Measurements from ENCODE around the gene SH3RF3.
"Not testable (repeated sequence)": the region's sequence is repeated elsewhere in the genome, so short reads cannot be mapped to it uniquely, and the experiment has no call there.

The SH3RF3 gene

DNA sequence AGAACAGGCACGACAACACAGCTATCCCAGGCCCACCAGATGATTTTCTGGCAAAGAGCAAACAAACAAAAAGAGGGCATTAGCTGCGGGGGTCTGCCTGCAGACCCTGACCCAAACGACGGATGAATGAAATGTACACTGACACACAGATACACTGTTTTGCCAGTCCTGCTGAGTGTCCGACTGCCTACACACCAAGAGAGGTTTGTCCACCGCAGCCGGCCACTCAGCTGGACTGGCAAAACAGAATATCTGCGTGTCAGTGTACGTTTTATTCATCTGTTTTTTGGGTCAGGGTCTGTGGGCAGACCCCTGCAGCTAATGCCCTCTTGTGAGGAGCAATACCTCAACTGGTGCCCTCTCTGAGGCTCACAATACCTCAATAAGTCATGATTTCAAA is 10.7 kb upstream of the SH3RF3 start:
- no peak for DNase-seq

DNA sequence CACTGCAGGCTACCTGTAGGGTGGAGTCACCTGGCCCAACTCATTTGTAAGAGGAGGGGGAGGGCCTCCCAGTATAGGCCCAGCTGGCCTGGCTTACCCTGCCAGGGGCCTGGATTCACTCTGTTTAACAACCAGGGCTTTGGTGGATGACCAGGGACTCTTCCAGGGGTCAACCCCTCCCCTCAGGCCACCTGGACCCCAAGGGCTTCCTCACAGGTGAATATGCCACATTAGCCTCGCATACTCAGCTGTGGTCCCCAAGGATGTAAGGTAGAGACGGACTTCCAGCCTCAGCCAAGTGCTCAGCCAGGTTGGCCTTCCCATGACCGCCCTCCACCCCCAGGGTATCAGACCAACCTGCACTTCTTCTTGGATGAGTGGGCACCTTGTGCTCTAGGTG is 8.8 kb upstream of the SH3RF3 start:
- DNase-seq = no peak

DNA sequence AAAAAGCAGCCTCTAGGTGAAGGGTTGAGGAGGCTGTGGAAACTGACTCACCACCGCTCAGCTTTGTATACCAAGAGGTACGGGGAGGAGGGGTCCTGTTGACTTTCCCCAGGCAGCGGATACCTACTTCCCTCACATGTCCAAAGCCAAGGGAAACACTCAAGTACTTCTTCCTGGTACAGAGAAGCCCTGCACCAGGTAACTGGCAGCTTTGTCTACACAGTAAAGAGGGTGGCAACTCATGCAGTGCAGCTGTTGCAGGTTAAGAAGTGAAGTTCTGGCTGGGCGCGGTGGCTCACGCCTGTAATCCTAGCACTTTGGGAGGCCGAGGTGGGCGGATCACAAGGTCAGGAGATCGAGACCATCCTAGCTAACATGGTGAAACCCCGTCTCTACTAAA is 8.3 kb upstream of the SH3RF3 start:
- not testable (repeated sequence) for DNase-seq

DNA sequence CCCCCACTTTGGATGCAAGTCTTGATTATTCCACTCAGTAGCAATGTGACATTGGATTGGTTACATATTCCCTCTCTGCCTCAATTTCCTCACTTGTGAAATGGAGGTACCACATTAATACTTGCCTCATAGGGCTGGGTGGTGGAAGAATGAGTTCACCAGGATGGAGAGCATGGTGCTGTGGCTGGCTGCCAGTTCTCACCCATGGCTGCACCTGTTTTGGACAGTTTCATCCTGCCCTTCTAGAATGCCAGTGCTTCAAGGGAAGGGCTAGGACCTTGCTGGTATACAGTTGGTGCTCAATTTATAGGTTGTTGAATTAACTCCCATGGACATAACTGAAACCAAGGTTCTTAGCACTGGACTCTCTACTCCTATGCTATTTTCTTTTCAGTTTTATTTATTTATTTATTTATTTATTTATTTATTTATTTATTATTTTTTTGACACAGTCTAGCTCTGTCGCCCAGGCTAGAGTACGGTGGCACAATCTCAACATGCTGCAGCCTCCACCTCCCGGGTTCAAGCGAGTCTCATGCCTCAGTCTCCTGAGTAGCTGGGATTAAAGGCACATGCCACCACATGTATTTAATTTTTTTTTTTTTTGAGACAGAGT is 5.3 kb upstream of the SH3RF3 start:
- DNase-seq = no peak

DNA sequence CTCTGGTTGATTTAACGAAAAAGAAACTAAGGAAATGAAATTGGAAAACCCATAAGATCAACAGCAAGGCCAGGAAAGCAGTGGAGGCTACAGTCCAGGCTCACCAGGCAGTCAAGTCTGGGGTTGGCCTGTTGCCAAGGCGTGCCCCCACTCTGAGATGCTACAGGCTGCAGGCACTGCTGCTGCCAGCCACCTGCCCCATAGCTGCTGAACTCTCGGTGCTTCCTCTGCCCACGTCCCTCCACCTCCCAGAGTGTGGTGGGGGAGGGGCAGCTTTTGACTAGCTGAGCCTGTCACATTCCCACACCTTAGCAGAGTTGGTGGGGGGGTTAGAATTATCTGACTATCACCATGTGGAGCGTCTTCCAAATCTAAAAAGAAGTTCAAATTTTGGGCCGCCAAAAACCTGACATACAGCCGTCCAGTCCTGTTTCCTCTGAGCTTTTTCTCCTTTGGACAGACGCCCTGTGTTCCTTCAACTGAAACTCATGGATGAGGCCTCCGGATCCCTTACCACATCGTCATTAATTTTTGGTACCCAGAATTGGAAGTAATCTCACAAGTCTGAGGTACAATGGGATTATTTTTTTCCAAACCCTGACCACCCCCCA is 3.9 kb upstream of the SH3RF3 start:
- no peak for DNase-seq

DNA sequence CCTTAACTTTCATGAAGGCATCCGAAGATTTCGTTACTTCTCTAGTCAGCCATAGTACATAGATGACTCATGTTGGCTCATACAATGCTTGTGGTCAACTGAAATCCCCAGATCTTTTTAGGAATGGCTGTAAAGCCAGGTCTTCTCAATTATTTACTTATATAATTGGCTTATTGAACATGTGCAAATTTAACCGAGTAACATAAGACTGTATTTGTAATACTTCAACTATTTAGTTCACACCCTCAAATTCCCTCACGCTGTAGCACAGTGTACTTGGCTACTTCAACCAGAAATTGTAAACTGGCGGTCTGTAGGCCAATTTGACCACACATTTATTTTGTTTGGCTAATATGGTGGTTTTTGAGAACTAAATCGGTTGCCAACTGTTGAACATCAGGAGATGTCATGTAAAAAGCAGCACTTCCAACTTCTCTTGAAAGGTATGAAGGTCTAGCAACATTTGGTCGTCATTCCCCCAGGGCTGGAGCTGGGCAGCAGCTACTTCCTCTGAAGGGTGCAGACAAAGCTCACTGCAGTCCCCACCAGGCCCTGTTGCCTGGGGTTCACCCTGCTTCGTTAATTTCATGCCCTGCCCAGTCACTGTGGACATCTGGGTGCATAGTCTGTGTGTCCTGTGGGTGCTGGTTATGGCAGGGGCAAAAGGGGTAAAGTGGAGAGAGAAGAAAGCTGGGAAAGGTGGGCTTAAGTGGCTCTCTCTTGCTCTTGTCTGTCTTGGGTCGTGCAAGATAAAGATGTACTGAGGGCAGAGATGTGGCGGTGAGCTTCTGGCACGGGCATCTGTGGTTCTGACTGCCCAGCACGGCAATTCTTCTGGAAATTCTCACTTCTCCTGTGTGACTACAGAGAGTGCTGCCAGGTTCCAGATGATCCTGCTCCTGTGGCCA is 3.2 kb upstream of the SH3RF3 start:
- peak in 1 of 2 experiments; percentile 18 for DNase-seq

DNA sequence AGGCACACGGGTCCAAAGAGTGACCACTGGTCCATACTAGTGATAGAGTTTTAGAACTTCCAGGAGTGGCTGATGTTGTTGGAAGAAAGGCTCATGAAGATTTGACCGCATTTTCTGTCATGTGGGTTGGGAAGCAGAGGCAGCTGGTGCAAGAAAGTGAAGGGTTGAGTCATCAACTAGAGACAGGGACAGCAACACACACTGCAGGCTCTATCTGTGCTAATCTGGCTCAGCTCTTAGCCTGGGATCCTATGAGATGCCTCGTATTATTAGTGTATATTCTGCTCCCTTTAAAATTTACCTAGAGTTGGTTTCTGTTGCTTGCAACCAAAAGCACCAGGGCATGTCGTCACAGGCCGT is 2.5 kb upstream of the SH3RF3 start:
- peak in 1 of 2 experiments; percentile 9 for DNase-seq

DNA sequence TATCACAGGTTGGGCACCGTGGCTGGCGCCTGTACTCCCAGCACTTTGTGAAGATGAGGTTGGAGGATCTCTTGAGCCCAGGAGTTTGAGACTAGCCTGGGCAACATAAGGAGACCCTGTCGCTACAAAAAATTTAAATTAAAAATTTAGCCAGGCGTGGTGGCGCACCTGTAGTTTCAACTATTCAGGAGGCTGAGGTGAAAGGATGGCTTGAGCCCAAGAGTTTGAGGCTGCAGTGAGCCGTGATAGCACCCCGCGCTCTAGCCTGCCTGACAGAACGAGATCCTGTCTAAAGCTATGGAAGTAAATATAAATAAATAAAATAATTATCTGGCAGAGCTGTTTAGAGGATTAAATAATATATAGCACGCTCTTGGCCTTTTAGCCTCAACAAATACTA is 1.4 kb upstream of the SH3RF3 start:
- DNase-seq = no peak

DNA sequence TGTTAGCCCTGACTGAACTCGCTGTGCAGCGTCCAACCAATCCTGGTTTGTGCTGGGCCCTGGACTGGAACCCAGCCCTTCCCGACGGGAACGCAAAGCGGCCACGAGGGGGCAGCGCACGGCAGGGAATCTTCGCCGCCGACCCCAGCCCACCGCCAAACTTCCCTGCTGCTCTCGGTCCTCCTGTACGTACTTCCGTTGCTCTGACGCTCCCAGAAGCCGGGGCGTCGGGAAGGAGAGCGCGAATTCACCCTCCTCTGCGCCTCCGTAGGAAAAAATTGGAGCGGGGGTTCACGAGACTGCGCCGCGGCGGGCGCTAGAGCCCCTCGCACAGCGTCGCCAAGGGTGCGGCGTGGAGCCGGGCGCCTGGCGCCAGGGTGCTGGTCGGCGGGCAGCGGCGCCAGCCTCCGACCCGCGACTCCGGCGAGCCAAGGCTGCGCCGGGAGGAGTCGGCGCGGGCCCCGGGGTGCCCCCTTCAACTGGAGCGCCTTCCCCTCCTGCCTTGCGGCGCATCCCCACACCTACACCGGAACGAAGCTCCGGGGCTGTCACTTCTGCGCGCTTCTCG is 873 bp upstream of the SH3RF3 start:
- peak; percentile 45 to 83 for DNase-seq

DNA sequence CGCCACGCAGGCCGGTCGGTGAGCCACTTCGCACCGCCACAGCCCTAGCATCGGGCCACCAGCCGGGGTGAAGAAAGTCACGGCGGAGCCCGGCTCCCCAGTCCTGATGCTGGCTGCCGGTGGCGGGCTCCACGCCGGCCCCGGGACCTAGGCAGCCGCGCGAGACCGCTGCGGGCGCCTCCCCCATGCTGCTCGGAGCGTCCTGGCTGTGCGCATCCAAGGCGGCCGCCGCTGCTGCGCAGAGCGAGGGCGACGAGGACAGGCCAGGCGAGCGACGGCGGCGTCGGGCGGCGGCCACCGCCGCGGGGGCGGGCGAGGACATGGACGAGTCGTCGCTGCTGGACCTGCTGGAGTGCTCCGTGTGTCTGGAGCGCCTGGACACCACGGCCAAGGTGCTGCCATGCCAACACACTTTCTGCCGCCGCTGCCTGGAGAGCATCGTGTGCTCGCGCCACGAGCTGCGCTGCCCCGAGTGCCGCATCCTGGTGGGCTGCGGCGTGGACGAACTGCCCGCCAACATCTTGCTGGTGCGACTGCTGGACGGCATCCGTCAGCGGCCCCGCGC is 433 bp downstream of the SH3RF3 start:
- peak in 1 of 2 experiments; percentile 12 for DNase-seq

DNA sequence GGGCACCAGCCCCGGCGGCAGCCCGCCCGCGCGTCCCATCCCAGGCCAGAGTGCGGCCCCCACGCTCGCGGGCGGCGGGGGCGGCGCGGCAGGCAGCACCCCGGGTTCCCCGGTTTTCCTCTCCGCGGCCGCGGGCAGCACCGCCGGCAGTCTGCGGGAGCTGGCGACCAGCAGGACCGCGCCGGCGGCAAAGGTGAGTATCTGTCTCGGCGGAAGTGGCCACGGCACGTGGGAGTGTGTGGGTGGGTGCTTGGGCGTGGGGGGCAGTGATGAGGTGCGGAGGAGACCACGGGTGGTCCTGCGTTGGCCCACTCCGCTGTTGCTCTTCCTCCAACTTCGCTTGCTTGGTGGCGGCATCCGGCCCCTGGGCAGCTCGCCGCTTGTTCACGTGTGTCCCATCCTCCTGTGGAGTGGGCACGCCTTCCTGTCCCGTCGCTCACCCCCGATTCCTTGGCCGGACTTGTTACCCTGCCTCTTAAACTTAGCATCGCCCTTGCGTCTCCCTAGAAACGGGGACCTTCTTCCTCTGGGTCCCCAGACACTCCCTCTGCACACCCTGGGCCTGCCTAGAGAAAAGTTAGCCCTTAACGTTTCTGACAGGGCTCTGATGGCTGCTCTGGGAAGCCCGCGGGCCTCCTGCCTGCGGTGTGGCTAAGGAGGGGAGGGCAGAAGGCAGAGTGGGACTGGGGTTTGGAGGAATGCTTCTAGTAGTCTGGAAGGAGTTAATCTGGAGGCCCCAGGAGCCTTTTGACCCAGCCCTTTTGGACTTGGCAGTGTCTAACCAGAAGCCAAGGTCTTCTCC is 1.1 kb downstream of the SH3RF3 start:
- DNase-seq = no peak

DNA sequence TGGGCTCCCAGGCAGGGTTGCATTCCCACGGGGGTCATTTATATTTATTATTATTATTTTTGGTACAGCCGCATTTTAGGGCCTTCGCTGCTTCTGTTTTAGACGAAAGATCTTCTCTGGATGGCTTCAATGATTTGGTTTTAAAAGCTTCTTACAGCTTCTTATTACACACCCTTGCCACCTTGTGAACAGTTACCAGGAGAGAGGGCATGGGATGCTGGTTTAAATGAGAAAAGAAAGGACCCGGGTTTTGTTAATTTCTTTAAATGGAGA is 1.7 kb downstream of the SH3RF3 start:
- no peak for DNase-seq

DNA sequence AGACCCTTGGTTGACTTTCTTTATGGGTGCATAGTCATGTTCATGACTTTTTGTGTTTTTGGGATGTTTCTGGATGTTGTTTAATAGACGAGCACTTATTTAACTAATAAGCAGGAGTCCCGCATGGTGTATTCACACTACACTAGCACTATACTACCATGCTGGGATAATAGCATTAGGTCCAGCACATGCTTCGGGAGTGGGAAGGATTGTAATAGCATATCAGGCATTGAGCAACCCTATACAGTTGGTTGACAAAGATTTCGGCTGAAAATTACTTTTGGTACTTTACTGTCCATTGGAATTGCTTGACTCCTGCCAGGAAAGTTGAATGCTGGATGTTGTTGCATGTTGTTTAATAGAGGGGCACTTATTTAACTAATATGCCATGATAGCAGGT is 2.8 kb downstream of the SH3RF3 start:
- no peak for DNase-seq

DNA sequence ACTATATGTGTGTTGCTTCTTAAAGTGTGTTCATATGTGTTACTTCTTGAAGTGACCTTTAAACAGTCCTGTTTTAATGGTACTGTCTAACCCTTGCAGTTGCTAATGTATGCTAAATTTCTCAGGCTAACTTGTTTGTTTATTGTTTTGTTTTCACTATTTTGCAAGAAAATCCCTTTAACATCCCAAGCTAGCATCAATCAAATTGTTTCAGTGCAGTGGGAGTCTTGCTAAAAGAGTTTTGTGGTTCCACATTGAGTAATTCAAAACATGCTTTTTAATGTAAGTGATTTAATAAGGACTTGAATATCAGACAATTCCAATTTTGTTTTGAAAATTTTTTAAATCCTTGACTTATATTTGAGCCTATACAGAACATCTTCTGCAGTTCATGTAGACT is 3.6 kb downstream of the SH3RF3 start:
- no peak for DNase-seq

DNA sequence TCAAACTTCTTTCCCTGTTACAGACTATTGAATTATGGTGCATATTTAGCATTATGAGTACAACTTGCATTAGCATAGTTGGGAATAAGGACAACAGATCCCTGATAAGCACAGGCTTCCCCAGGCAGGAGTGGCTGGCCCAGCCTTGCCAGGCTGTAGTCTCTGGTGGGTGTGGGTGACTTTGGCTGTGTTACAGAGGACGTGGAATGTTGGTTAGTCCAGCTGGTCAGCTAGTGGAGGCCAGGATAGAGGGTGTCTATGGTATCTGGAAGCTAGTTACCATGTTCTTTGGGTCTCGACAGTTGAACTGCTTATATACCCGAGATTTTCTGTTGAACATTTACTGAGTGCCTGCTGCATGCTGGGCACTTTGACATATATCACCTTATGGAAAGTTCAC is 4.7 kb downstream of the SH3RF3 start:
- DNase-seq = no peak

DNA sequence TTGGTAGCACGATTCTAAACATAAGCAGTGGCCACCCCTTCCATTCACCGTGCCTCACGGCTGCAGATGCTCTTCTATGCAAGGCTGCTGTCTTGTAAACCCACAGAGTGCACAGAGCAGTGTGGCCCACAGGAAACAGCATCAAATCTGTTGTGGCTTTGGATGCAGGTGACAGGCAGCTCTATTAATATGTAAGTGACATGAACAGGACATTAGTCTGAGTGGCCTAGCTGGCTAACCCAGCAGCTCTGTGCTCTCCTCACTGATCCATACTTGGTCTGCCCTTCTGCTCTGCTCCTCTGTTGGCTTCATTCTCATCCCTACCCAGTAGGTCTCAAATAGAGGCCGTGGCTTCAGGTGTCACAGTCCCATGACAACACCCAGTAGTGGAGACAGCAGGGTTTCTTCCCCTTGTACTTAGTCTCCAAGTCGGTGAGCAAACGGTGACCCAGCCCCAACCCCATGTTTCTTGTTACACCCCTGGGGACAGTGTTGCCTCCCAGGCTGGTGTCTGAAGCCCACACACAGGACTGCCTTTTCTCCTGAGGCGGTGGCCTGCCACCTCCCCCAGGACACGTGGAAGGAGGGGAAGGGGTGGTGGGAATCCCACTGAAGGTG is 5.8 kb downstream of the SH3RF3 start:
- DNase-seq = no peak

DNA sequence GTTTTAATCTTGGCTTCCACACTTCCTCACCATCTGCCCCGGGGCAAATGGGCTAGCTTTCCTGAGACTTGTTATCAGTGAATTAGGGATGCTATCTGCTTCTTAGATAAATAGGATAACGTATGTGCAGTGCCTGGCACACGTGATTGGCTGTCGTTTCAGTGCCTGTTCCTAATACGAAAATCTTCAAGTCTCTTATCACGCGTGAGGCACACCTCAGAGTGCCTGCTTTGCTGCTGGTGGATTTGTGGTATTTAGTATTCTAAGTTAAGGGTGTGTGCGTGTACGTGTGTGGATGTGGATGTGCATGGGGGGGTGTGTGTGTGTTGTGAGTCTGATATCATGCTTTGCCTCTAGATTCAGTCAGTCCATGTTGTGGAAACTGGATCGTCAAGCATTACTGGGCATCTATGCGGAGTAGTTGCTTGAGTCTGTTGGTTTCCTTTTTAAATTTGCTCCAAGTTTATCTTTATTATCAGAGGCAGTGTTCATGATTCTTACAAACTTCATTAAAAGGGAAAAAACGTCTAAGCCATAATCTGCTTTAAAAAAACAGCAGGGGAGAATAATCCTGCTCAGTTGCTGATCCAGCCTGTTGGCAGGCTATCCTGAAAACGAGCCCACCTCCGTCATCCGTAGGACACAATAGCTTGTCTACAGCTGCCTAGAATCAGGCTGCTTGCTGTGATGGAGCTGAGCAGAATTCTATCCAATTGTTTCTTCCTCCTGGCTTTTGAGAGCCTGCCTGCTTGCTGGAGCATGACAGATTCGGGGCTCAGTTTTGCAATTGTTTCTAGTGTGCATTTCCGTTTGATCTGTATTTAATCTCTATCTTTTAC is 6.6 kb downstream of the SH3RF3 start:
- DNase-seq = no peak

DNA sequence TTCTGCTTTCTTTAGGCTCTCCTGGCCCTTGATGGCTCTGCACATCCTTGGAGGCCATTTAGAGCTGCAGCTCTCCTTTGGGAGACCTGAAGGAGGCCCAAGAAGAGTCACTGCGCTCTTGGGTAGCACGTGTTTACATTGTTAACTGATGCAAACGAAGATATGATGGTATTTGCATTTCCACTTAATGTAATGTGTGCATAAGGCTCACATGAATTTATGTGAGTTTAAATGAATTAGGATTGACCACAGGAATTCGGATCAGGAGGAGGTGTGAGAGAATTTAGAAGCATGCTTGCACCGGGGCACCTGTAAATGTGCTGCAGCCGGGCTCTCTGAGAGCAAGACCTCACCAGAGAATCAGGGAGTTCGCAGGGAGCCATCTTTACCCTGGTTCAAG is 7.5 kb downstream of the SH3RF3 start:
- no peak for DNase-seq

DNA sequence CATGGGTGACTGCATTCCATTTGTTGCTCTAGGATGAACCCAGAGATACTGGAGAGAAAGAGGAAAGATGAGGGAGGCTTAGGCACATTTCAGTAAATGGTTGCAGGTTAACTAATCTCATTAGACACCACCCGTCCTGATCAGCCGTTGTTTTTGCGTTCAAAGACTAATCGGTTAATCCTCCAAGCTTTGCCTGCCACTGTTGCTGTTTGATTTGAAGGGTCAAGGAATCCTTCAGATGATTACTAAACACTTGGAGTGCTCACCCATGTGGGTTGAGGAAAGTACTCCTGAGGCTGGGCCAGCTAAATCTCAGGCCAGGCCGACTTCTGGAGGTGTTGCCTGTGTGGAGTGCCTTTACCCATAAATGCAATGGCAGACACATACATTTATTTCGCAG is 8.6 kb downstream of the SH3RF3 start:
- DNase-seq = no peak

DNA sequence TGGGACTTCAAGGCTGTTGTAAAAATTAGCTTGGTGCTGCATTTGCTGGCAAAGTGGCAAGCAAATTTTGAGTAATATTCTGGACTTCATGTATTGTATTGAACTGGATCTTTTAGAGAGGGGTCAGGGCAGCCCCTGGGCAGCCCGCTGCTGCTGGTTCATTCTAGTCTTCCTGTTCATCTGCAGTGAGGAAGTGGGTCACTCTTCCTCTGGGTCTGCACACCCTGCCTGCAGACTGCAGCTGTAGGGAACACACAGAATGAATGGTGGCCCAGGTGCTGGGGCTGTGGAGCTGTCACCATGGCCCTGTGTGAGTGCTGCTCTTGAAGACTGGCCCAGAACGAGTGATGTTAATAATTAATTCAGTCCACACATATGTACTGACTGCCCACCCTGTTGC is 9.4 kb downstream of the SH3RF3 start:
- DNase-seq = no peak

DNA sequence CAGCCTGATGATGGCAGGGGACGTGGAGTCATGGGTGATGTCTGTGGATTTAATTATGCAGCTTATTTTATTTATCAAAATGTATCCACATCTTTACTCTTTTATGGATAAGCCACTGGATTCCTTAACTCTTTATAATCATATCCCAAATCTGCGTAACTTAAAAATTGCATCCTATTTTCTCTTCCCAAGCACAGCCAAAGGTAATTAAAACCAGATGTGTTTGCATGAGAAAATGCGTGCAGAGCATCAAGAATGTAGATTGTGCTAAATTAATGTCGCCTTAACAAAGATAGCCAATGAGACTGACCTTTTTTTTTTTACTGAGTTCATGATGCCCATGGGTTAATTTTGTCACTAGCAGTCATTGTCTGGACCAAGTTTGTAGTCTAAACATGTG is 10.0 kb downstream of the SH3RF3 start:
- DNase-seq = no peak

All from SW 1271 (cell line).